Measurements from ENCODE around the gene PALLD. TPM values are rescaled to one million over a fixed set of nuclear protein-coding genes. Genes with fewer than 3 reads are reported as not detected.
A peak's percentile ranks its signal among the peaks of the same experiment; 100 is the strongest.

PALLD gene
- total and polyA plus RNA-seq, 2 experiments from 2014 or later: 17.9 to 30.5 TPM

DNA sequence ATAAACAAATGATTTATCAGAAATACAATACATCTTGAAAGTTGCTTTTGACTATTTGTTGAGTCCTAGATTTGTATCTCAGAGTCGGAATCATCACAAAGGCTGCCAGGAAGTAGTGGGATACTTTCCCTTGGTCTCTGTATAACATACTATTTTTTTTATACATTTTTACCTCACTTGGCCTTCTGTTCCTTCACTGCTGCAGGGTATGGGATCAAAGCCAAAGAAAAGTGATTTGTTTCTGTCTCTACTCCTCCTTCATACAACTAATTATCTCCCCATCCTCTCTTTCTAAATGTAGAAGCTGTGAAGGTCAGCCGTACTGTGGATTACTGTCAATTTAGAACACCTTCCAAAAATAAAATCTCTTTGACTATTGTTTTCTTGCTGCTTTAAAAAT lies 24.9 kb downstream of the PALLD start:
- no peaks in the 10 kb centered on the region for H3K9me2 ChIP-seq (ENCODE audit: insufficient read depth)
- H3K27ac ChIP-seq: no peak overlapping the region
- H3K79me2 ChIP-seq (ENCODE audit: insufficient read depth): no peaks in the 10 kb centered on the region
- H3K27me3 ChIP-seq (replicated peaks; ENCODE audit: insufficient read depth): no peaks in the 10 kb centered on the region
- H2AFZ ChIP-seq: no peak overlapping the region
- H3K4me1 ChIP-seq (ENCODE audit: insufficient read depth): peaks cover 13% of the 10 kb centered on the region
- no peaks in the 10 kb centered on the region for H3K36me3 ChIP-seq (ENCODE audit: low read depth)
- in situ Hi-C loops (cut with MboI): loop anchor here (25.0 kb wide), 1 partner anchor 334 kb away; no protein-coding TSS in a partner anchor
- no peaks in the 10 kb centered on the region for H3K9me3 ChIP-seq (ENCODE audit: low read depth)
- H4K20me1 ChIP-seq (ENCODE audit: insufficient read depth): no peaks in the 10 kb centered on the region
- no peak overlapping the region for H3K9ac ChIP-seq
- 66% methylated on average over 2 of the region's 2 CpGs for WGBS, 2 experiments (ENCODE audit: low coverage in 1 of 2, low lambda C conversion rate in 2 of 2, missing lambda C conversion rate in 2 of 2)
- TF ChIP-seq EZH2 (IDR thresholded peaks at IDR 0.05; ENCODE audit: insufficient read depth, poor library complexity, severe bottlenecking) (no peak), EZH2phosphoT487 (IDR thresholded peaks at IDR 0.05; ENCODE audit: insufficient read depth, low read depth) (no peak)
- no peak overlapping the region for H3K4me3 ChIP-seq
- H3K4me2 ChIP-seq (ENCODE audit: unreplicated experiment): no peak overlapping the region
- no peak for DNase-seq
- peaks cover 15% of the 10 kb centered on the region for H3F3A ChIP-seq (ENCODE audit: insufficient read depth)

GRCh38 chr4:168522356-168522755 lies 25.5 kb downstream of the PALLD start:
- Histone ChIP-seq H2AFZ (no peak overlapping the region), H3K4me3 (no peak overlapping the region), H4K20me1 (ENCODE audit: insufficient read depth) (no peaks in the 10 kb centered on the region), H3K4me1 (ENCODE audit: insufficient read depth) (peaks cover 14% of the 10 kb centered on the region), H3K27me3 (replicated peaks; ENCODE audit: insufficient read depth) (no peaks in the 10 kb centered on the region), H3F3A (ENCODE audit: insufficient read depth) (peaks cover 16% of the 10 kb centered on the region), H3K36me3 (ENCODE audit: low read depth) (no peaks in the 10 kb centered on the region), H3K4me2 (ENCODE audit: unreplicated experiment) (no peak overlapping the region), H3K9me2 (ENCODE audit: insufficient read depth) (no peaks in the 10 kb centered on the region), H3K9ac (no peak overlapping the region), H3K9me3 (ENCODE audit: low read depth) (no peaks in the 10 kb centered on the region), H3K27ac (no peak overlapping the region), H3K79me2 (ENCODE audit: insufficient read depth) (no peaks in the 10 kb centered on the region)
- no peak for TF ChIP-seq EZH2phosphoT487 (IDR thresholded peaks at IDR 0.05; ENCODE audit: insufficient read depth, low read depth)
- TF ChIP-seq EZH2 (IDR thresholded peaks at IDR 0.05; ENCODE audit: insufficient read depth, poor library complexity, severe bottlenecking): no peak
- WGBS, 2 experiments (ENCODE audit: low coverage in 1 of 2, low lambda C conversion rate in 2 of 2, missing lambda C conversion rate in 2 of 2): 89% methylated on average over 2 of the region's 2 CpGs
- in situ Hi-C loops (cut with MboI): loop anchor here (25.0 kb wide), 1 partner anchor 335 kb away; no protein-coding TSS in a partner anchor
- no peak for DNase-seq

GRCh38 chr4:168522829-168523489 lies 26.1 kb downstream of the PALLD start:
- Histone ChIP-seq H3K79me2 (ENCODE audit: insufficient read depth) (no peaks in the 10 kb centered on the region), H3F3A (ENCODE audit: insufficient read depth) (peaks cover 22% of the 10 kb centered on the region), H3K4me1 (ENCODE audit: insufficient read depth) (peaks cover 20% of the 10 kb centered on the region), H2AFZ (no peak overlapping the region), H3K4me2 (ENCODE audit: unreplicated experiment) (no peak overlapping the region), H3K27me3 (replicated peaks; ENCODE audit: insufficient read depth) (no peaks in the 10 kb centered on the region), H3K36me3 (ENCODE audit: low read depth) (no peaks in the 10 kb centered on the region), H3K9me2 (ENCODE audit: insufficient read depth) (no peaks in the 10 kb centered on the region), H4K20me1 (ENCODE audit: insufficient read depth) (no peaks in the 10 kb centered on the region), H3K27ac (no peak overlapping the region), H3K4me3 (no peak overlapping the region), H3K9me3 (ENCODE audit: low read depth) (no peaks in the 10 kb centered on the region), H3K9ac (no peak overlapping the region)
- in situ Hi-C loops (cut with MboI): loop anchor here (25.0 kb wide), 1 partner anchor 336 kb away; no protein-coding TSS in a partner anchor
- TF ChIP-seq EZH2 (IDR thresholded peaks at IDR 0.05; ENCODE audit: insufficient read depth, poor library complexity, severe bottlenecking) (no peak), EZH2phosphoT487 (IDR thresholded peaks at IDR 0.05; ENCODE audit: insufficient read depth, low read depth) (no peak)
- 94 to 96% methylated on average over 2 of the region's 2 CpGs for WGBS, 2 experiments (ENCODE audit: low coverage in 1 of 2, low lambda C conversion rate in 2 of 2, missing lambda C conversion rate in 2 of 2)
- no peak for DNase-seq

GRCh38 chr4:168524006-168524405 lies 27.2 kb downstream of the PALLD start:
- no peaks in the 10 kb centered on the region for H3K9me3 ChIP-seq (ENCODE audit: low read depth)
- H3K9me2 ChIP-seq (ENCODE audit: insufficient read depth): no peaks in the 10 kb centered on the region
- in situ Hi-C loops (cut with MboI): loop anchor here (25.0 kb wide), 1 partner anchor 337 kb away; no protein-coding TSS in a partner anchor
- H3K27me3 ChIP-seq (replicated peaks; ENCODE audit: insufficient read depth): no peaks in the 10 kb centered on the region
- peak; percentile 81 for DNase-seq
- H3K4me2 ChIP-seq (ENCODE audit: unreplicated experiment): peak overlapping the region; percentile 43
- peaks cover 32% of the 10 kb centered on the region for H3F3A ChIP-seq (ENCODE audit: insufficient read depth)
- no peaks in the 10 kb centered on the region for H4K20me1 ChIP-seq (ENCODE audit: insufficient read depth)
- H2AFZ ChIP-seq: no peak overlapping the region
- TF ChIP-seq EZH2phosphoT487 (IDR thresholded peaks at IDR 0.05; ENCODE audit: insufficient read depth, low read depth) (0 out of 2 replicates have a peak, but pooled peaks have one; percentile 23), EZH2 (IDR thresholded peaks at IDR 0.05; ENCODE audit: insufficient read depth, poor library complexity, severe bottlenecking) (no peak)
- no peaks in the 10 kb centered on the region for H3K79me2 ChIP-seq (ENCODE audit: insufficient read depth)
- no peak overlapping the region for H3K4me3 ChIP-seq
- H3K36me3 ChIP-seq (ENCODE audit: low read depth): no peaks in the 10 kb centered on the region
- peaks cover 31% of the 10 kb centered on the region for H3K4me1 ChIP-seq (ENCODE audit: insufficient read depth)
- no peak overlapping the region for H3K27ac ChIP-seq
- H3K9ac ChIP-seq: no peak overlapping the region

Measured in GM23248 (cell line).